SK-N-SH treated with all-trans-retinoic acid at 6 μM for 48 hours (cell line): ENCODE measurements around the gene JAK1.
A peak's percentile ranks its signal among the peaks of the same experiment; 100 is the strongest.

Experiments
- ATAC-seq: fragments of 200-7000 bp; cut with Tn5 transposase; 3 replicates; pipeline ENCODE4 v1.9.1; 2020; ENCODE audit warnings: mild to moderate bottlenecking, moderate library complexity
- ARNTL ChIP-seq: fragments of 450-650 bp; formaldehyde crosslinking; IDR thresholded peaks from 2 replicates; pipeline ENCODE4 v1.5.0; 2020; ENCODE audit warnings: low read depth, mild to moderate bottlenecking, moderate library complexity, borderline replicate concordance
- CSDC2 ChIP-seq: fragments of 250-450 bp; sonication (Bioruptor Pico); IDR thresholded peaks from 2 replicates; pipeline ENCODE4 v1.5.0; 2020; ENCODE audit warnings: mild to moderate bottlenecking, moderate library complexity
- CSRNP3 ChIP-seq: fragments of 250-450 bp; sonication (Bioruptor Pico); IDR thresholded peaks from 2 replicates; pipeline ENCODE4 v1.5.1; 2021; ENCODE audit warnings: mild to moderate bottlenecking, moderate library complexity
- ESRRG ChIP-seq: fragments of 250-450 bp; sonication (Bioruptor Pico); IDR thresholded peaks from 2 replicates; pipeline ENCODE4 v1.6.1; 2021; ENCODE audit warnings: mild to moderate bottlenecking
- GLIS3 ChIP-seq: fragments of 250-450 bp; sonication (Bioruptor Pico); IDR thresholded peaks from 2 replicates; pipeline ENCODE4 v1.5.0; 2020; ENCODE audit warnings: mild to moderate bottlenecking, moderate library complexity
- ISL1 ChIP-seq: fragments of 250-450 bp; sonication (Bioruptor Pico); IDR thresholded peaks from 2 replicates; pipeline ENCODE4 v2.1.2; 2022; ENCODE audit warnings: mild to moderate bottlenecking, moderate library complexity
- OSR1 ChIP-seq: fragments of 250-450 bp; sonication (Bioruptor Pico); IDR thresholded peaks from 2 replicates; pipeline ENCODE4 v1.8.0; 2022; ENCODE audit warnings: moderate library complexity, mild to moderate bottlenecking, inconsistent platforms
- PATZ1 ChIP-seq: fragments of 250-450 bp; sonication (Bioruptor Pico); IDR thresholded peaks from 2 replicates; pipeline ENCODE4 v1.8.0; 2020; ENCODE audit warnings: mild to moderate bottlenecking, moderate library complexity, borderline replicate concordance
- PPARA ChIP-seq: fragments of 250-450 bp; sonication (Bioruptor Pico); IDR thresholded peaks from 2 replicates; pipeline ENCODE4 v1.5.0; 2020; ENCODE audit warnings: mild to moderate bottlenecking, borderline replicate concordance
- RARB ChIP-seq: fragments of 250-450 bp; sonication (Bioruptor Pico); IDR thresholded peaks from 2 replicates; pipeline ENCODE4 v1.8.0; 2021; ENCODE audit warnings: mild to moderate bottlenecking, moderate library complexity
- TOX ChIP-seq: fragments of 250-450 bp; sonication (Bioruptor Pico); IDR thresholded peaks from 2 replicates; pipeline ENCODE4 v1.8.0; 2021; ENCODE audit warnings: mild to moderate bottlenecking, moderate library complexity, borderline replicate concordance
- TSHZ2 ChIP-seq: fragments of 250-450 bp; sonication (Bioruptor Pico); IDR thresholded peaks from 2 replicates; pipeline ENCODE4 v1.5.0; 2020; ENCODE audit warnings: mild to moderate bottlenecking, moderate library complexity
- ZC3H10 ChIP-seq: fragments of 250-450 bp; sonication (Bioruptor Pico); IDR thresholded peaks from 2 replicates; pipeline ENCODE4 v1.5.1; 2021; ENCODE audit warnings: mild to moderate bottlenecking, moderate library complexity
- ZFP3 ChIP-seq: fragments of 250-450 bp; sonication (Bioruptor Pico); IDR thresholded peaks from 2 replicates; pipeline ENCODE4 v1.5.0; 2020; ENCODE audit warnings: mild to moderate bottlenecking, moderate library complexity
- ZFP30 ChIP-seq: fragments of 450-650 bp; formaldehyde crosslinking; IDR thresholded peaks from 2 replicates; pipeline ENCODE4 v1.5.0; 2022; ENCODE audit warnings: mild to moderate bottlenecking, moderate library complexity
- ZNF565 ChIP-seq: fragments of 450-650 bp; formaldehyde crosslinking; conservative IDR thresholded peaks from 2 replicates; pipeline ENCODE4 v1.5.0; 2020; ENCODE audit warnings: low read depth, mild to moderate bottlenecking, moderate library complexity
- ZNF8 ChIP-seq: fragments of 450-650 bp; formaldehyde crosslinking; IDR thresholded peaks from 2 replicates; pipeline ENCODE4 v1.5.0; 2020; ENCODE audit warnings: mild to moderate bottlenecking, moderate library complexity
- TF ChIP-seq, protein P1 (sequence below): fragments of 250-450 bp; sonication (Bioruptor Pico); IDR thresholded peaks from 2 replicates; pipeline ENCODE4 v1.8.0; 2021; ENCODE audit warnings: low read depth, mild to moderate bottlenecking, moderate library complexity, borderline replicate concordance

JAK1 gene

DNA sequence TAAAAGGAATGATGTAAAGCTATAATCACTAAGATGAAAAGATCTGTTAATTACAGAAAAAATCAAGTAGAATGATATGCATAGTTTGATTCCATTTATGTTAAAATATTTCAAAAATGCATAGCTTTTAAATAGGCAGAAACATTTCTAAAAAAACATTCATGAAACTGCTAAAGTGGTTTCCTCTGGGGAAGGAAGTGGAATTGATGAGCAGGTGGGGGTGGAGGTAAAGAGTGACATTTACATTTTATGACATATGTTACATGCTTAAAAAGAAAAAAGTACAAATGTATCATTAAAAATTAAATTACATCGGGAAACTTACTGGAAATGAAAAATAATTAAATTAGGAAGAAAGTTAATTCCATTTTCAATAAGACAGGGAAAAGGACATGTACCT is 42.8 kb upstream of the JAK1 start:
- ATAC-seq, result no peak
- TF ChIP-seq ZNF8 (CRISPR knock-in tag) (no peak), ZC3H10 (no peak), ZFP3 (CRISPR knock-in tag) (no peak), OSR1 (CRISPR knock-in tag) (no peak), CSDC2 (CRISPR knock-in tag) (no peak), TOX (CRISPR knock-in tag) (no peak), PATZ1 (CRISPR knock-in tag) (no peak)
- TF ChIP-seq, protein P1, sequence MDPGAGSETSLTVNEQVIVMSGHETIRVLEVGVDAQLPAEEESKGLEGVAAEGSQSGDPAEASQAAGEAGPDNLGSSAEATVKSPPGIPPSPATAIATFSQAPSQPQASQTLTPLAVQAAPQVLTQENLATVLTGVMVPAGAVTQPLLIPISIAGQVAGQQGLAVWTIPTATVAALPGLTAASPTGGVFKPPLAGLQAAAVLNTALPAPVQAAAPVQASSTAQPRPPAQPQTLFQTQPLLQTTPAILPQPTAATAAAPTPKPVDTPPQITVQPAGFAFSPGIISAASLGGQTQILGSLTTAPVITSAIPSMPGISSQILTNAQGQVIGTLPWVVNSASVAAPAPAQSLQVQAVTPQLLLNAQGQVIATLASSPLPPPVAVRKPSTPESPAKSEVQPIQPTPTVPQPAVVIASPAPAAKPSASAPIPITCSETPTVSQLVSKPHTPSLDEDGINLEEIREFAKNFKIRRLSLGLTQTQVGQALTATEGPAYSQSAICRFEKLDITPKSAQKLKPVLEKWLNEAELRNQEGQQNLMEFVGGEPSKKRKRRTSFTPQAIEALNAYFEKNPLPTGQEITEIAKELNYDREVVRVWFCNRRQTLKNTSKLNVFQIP (CRISPR knock-in tag), result no peak
- TF ChIP-seq, all 23 proteins: peak for 0

DNA sequence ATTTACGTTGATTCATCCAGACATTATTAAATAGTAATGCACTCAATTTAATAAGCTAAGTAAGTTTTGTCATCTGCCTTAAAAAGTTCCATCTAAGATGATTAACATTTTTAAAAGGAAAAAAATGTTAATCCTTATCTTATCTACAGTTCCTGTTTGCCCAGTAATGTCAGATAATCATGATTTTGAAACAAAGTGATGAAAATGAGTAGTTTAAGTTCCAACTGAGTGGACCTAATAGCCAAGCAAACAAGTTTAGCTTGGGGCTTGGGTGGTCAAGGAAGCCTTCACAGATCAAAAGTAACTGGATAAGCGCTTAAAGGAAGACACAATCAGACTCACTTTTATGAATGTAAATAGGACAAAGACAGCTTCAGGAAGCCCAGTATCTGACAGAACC is 40.5 kb upstream of the JAK1 start:
- ATAC-seq, result no peak
- TF ChIP-seq ESRRG (CRISPR knock-in tag) (no peak), ISL1 (CRISPR knock-in tag) (peak; percentile 84)
- TF ChIP-seq, protein P1 (CRISPR knock-in tag), result no peak

GRCh38 chr1:65003316-65003664 is 36.9 kb upstream of the JAK1 start:
- no peak for ATAC-seq
- TF ChIP-seq ZC3H10, result no peak
- TF ChIP-seq CSRNP3, result no peak
- TF ChIP-seq, protein P1 (CRISPR knock-in tag), result no peak
- no peak for TF ChIP-seq TSHZ2 (CRISPR knock-in tag)
- no peak for TF ChIP-seq OSR1 (CRISPR knock-in tag)
- TF ChIP-seq ZNF8 (CRISPR knock-in tag), result no peak
- no peak for TF ChIP-seq ARNTL (CRISPR knock-in tag)
- TF ChIP-seq PATZ1 (CRISPR knock-in tag), result no peak
- no peak for TF ChIP-seq GLIS3 (CRISPR knock-in tag)
- no peak for TF ChIP-seq ZFP3 (CRISPR knock-in tag)
- no peak for TF ChIP-seq PPARA
- no peak for TF ChIP-seq ISL1 (CRISPR knock-in tag)
- no peak for TF ChIP-seq ZFP30 (CRISPR knock-in tag)
- TF ChIP-seq RARB (CRISPR knock-in tag), result no peak
- no peak for TF ChIP-seq ESRRG (CRISPR knock-in tag)
- no peak for TF ChIP-seq ZNF565
- no peak for TF ChIP-seq TOX (CRISPR knock-in tag)
